ENCODE results near the gene SKOR1.

GRCh38 chr15:67879440-67880129 lies 54.3 kb downstream of the SKOR1 start:
- TF ChIP-seq POLR2AphosphoS5 (IDR thresholded peaks at IDR 0.05): no peak
- TF ChIP-seq CTCF (IDR thresholded peaks at IDR 0.05): no peak
- TF ChIP-seq POLR2A (IDR thresholded peaks at IDR 0.05): no peak

Data from suprapubic skin (tissue), 4 donors.